HUES6 (cell line): ENCODE data around the gene MYL3.

Experiments used
- H3K27ac ChIP-seq: 2 replicates; pipeline ENCODE4 v1.7.0; 2013; ENCODE audit warnings: low read depth, mild to moderate bottlenecking, low read length, inconsistent platforms
- H3K27me3 ChIP-seq: 2 replicates; pipeline ENCODE4 v1.6.1; 2013; ENCODE audit warnings: low read length; ENCODE audit not compliant: control insufficient read depth, insufficient read depth
- H3K36me3 ChIP-seq: 2 replicates; pipeline ENCODE4 v1.6.1; 2013; ENCODE audit warnings: low read length; ENCODE audit not compliant: control insufficient read depth, insufficient read depth
- H3K4me1 ChIP-seq: 2 replicates; pipeline ENCODE4 v1.6.1; 2013; ENCODE audit warnings: low read length; ENCODE audit not compliant: control insufficient read depth, insufficient read depth
- H3K4me3 ChIP-seq: 2 replicates; pipeline ENCODE4 v1.5.1; 2013; ENCODE audit warnings: low read depth, low read length
- H3K9ac ChIP-seq: one replicate; pipeline ENCODE4 v1.6.1; 2013; ENCODE audit warnings: mild to moderate bottlenecking, low read length
- H3K9me3 ChIP-seq: 2 replicates; pipeline ENCODE4 v1.6.1; 2013; ENCODE audit warnings: low read depth, low read length; ENCODE audit not compliant: control insufficient read depth, insufficient read depth

Gene MYL3

DNA sequence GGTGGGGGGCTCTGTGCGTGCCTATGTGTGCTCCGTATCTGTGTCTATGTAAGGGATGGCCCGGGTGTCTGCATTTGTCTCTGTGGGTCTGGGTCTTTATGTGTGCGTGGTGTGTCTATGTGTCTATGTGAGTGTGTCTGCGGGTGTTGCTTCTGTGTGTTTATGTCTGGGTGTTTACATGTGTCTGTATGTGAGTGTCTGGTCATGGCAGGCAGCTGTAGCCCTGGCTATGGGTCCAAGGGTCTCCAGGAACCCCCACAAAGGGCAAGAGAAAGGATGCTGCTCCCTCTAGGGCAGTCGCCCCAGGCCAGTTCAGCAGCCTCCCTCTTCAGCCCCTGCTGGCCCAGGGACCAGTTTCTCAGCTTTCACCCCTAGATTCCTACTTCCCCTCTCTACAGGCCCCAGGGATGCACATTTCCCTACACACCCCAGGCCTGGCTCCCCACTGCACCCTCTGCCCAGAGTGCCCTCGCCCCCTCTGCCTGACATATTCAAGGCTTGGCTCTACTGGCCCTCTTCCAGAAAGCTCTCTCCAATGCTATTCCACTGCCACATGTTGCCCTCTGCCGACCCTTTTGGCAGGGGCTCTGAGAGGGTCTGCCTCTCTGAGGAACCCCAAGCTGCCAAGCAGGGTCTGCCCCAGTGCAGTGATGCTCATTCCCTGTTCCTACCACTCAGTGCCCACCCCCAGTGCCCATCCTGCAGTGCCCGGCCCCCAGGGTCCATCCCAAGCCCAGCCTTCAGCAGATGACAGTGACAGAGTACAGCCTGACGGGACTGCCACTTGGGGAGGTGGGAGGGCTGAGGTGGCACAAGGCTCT is 1.0 kb upstream of the MYL3 start:
- H3K4me3 ChIP-seq = no peak overlapping the region
- H3K36me3 ChIP-seq = no peaks in the 10 kb centered on the region
- no peaks in the 10 kb centered on the region for H3K9me3 ChIP-seq
- peaks cover 6% of the 10 kb centered on the region; the same call in 1 of the 2 replicates for H3K4me1 ChIP-seq
- H3K27ac ChIP-seq = no peak overlapping the region
- H3K27me3 ChIP-seq = no peaks in the 10 kb centered on the region; the same call in 1 of the 2 replicates
- H3K9ac ChIP-seq = no peak overlapping the region

DNA sequence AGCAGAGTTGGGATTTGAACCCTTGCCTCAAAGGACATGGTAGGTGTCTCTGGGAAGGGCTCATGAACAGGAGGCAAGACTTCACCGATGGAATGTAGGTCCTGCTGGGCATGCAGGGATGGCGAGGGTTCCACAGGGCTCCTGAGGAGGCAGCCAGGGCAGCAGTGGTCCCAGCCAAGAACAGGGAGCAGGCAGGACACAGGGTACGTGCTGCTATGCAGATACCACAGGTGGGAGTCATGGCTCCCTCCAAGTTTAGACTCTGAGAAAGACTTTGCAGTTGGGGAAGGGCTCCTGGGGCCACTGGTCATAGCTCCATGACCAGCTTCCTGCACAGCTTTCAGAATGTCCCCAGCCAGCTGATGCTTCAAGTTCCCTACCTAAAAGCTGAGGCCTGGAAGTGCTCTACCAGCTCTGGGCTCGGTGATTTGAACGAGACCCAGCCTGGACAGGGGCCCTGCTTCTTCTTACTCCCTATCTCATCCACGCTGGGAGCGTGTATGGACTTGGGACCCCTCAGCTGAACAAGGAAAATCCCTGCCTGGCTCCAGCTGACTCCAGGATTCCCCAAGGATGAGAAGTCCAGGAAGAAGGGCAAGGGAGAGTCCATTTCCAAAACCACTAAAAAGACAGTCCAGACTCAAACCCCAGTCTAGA is 747 bp downstream of the MYL3 start:
- Histone ChIP-seq H3K36me3 (no peaks in the 10 kb centered on the region), H3K4me3 (no peak overlapping the region), H3K4me1 (peaks cover 6% of the 10 kb centered on the region; the same call in 1 of the 2 replicates), H3K9ac (no peak overlapping the region), H3K27ac (no peak overlapping the region), H3K27me3 (peaks cover 9% of the 10 kb centered on the region; the same call in 1 of the 2 replicates), H3K9me3 (no peaks in the 10 kb centered on the region)

- H3K27ac ChIP-seq = no peak overlapping the region
- no peak overlapping the region for H3K9ac ChIP-seq
- no peaks in the 10 kb centered on the region for H3K9me3 ChIP-seq
- H3K4me1 ChIP-seq = peaks cover 3% of the 10 kb centered on the region; the same call in 1 of the 2 replicates
- H3K27me3 ChIP-seq = peaks cover 9% of the 10 kb centered on the region; the same call in 1 of the 2 replicates
- H3K36me3 ChIP-seq = no peaks in the 10 kb centered on the region
- H3K4me3 ChIP-seq = no peak overlapping the region
Observed at GRCh38 chr3:46861605-46862368, 1.5 kb downstream of the MYL3 start.

GRCh38 chr3:46860810-46861604 is 2.2 kb downstream of the MYL3 start:
- Histone ChIP-seq H3K27me3 (peaks cover 9% of the 10 kb centered on the region; the same call in 1 of the 2 replicates), H3K4me1 (peaks cover 3% of the 10 kb centered on the region; the same call in 1 of the 2 replicates), H3K36me3 (no peaks in the 10 kb centered on the region), H3K9me3 (no peaks in the 10 kb centered on the region), H3K4me3 (no peak overlapping the region), H3K27ac (no peak overlapping the region), H3K9ac (no peak overlapping the region)

DNA sequence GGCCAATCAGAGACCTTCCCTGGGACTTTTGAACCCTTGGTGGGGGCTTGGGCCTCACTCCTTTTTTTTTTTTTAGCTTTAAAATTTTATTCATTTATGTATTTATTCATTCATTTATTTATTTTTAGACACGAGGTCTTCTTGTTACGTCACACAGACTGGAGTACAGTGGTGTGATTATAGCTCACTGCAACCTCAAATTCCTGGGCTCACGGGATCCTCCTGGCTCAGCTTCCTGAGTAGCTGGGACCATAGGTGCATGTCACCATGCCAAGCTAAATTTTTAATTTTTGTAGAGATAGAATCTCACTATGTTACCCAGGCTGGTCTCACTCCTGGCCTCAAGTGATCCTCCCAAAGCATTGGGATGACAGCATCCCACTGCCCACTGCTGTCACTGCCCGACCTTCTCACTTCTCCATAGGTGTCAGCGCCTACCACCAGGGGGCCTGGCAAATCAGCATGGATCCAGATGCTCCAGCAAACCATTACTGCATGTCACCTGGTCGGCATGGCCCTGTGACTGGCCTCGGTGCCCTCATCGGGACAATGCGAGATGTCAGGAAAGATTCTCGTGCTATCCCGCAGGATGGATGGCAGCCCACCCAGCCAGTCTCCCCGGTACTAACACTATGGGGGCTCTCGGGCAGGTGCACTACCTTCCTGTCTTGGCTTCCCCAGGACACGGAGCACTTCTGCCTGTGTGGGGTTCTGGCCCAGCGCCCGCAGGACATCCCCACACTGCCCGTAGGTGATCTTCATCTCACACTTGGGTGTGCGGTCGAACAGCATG is 3.0 kb downstream of the MYL3 start:
- H3K9me3 ChIP-seq = no peaks in the 10 kb centered on the region
- H3K4me3 ChIP-seq = no peak overlapping the region

GRCh38 chr3:46859001-46859710 is 4.1 kb downstream of the MYL3 start:
- Histone ChIP-seq H3K27ac (no peak overlapping the region), H3K9ac (no peak overlapping the region), H3K9me3 (no peaks in the 10 kb centered on the region), H3K4me1 (peaks cover 3% of the 10 kb centered on the region; the same call in 1 of the 2 replicates), H3K27me3 (peaks cover 9% of the 10 kb centered on the region; the same call in 1 of the 2 replicates), H3K4me3 (no peak overlapping the region), H3K36me3 (no peaks in the 10 kb centered on the region)

More for the DNA sequence above, 3.0 kb downstream of the MYL3 start:
- H3K27ac ChIP-seq = no peak overlapping the region
- no peak overlapping the region for H3K9ac ChIP-seq
- H3K27me3 ChIP-seq = peaks cover 9% of the 10 kb centered on the region; the same call in 1 of the 2 replicates
- H3K4me1 ChIP-seq = peaks cover 3% of the 10 kb centered on the region; the same call in 1 of the 2 replicates
- no peaks in the 10 kb centered on the region for H3K36me3 ChIP-seq

DNA sequence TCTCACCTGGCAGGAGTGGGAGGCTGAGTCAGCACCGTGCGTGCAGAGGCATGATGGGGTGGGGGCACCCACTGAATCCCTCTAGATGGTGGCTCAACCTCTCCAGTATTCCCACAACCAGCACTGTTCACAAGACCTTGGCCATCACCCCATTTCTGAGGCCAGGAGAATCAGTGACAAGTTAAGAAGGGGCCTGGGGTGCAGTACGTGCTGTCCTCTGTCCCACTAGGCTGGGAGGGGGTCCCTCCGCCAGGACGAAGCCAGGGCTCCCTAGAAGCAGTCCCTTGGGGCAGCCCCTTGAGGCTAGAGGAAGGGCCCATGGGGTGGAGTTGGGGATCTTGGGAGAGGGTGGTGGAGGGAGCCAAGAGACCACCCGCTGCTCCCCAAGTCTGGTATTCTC is 4.8 kb downstream of the MYL3 start:
- H3K9ac ChIP-seq = no peak overlapping the region
- no peak overlapping the region for H3K27ac ChIP-seq
- H3K4me1 ChIP-seq = peaks cover 1% of the 10 kb centered on the region; the same call in 1 of the 2 replicates
- H3K27me3 ChIP-seq = peaks cover 9% of the 10 kb centered on the region; the same call in 1 of the 2 replicates
- no peaks in the 10 kb centered on the region for H3K36me3 ChIP-seq
- no peak overlapping the region for H3K4me3 ChIP-seq
- no peaks in the 10 kb centered on the region for H3K9me3 ChIP-seq

- no peak overlapping the region for H3K4me3 ChIP-seq
Observed at GRCh38 chr3:46857485-46858341, 5.5 kb downstream of the MYL3 start.

More at GRCh38 chr3:46857485-46858341, 5.5 kb downstream of the MYL3 start:
- no peaks in the 10 kb centered on the region; the same call in 1 of the 2 replicates for H3K4me1 ChIP-seq
- no peaks in the 10 kb centered on the region for H3K9me3 ChIP-seq
- H3K27ac ChIP-seq = no peak overlapping the region
- H3K9ac ChIP-seq = no peak overlapping the region
- H3K36me3 ChIP-seq = no peaks in the 10 kb centered on the region
- peaks cover 9% of the 10 kb centered on the region; the same call in 1 of the 2 replicates for H3K27me3 ChIP-seq
